Neuronal stem cell (in vitro differentiated cells): ENCODE data around the gene MYO3B.

ENCODE experiments used
- DNase-seq: peaks from one replicate; pipeline ENCODE4 v3.0.0-alpha.2; 2013; ENCODE audit warnings: low spot score
- H2AFZ ChIP-seq: one replicate; pipeline ENCODE4 v1.6.1; 2013; ENCODE audit warnings: mild to moderate bottlenecking, low read length, inconsistent platforms
- H2AK5ac ChIP-seq: 2 replicates; pipeline ENCODE4 v1.6.1; 2013; ENCODE audit warnings: low read depth, mild to moderate bottlenecking, inconsistent platforms, low read length, moderate library complexity, mixed read lengths
- H2BK120ac ChIP-seq: 2 replicates; pipeline ENCODE4 v1.6.1; 2013; ENCODE audit warnings: low read depth, mild to moderate bottlenecking, inconsistent platforms, low read length, moderate library complexity, mixed read lengths
- H2BK12ac ChIP-seq: one replicate; pipeline ENCODE4 v1.6.1; 2013; ENCODE audit warnings: low read length, inconsistent platforms
- H2BK15ac ChIP-seq: 2 replicates; pipeline ENCODE4 v1.6.1; 2013; ENCODE audit warnings: mild to moderate bottlenecking, low read length, inconsistent platforms, mixed read lengths
- H2BK5ac ChIP-seq: one replicate; pipeline ENCODE4 v1.6.1; 2013; ENCODE audit warnings: inconsistent platforms, mild to moderate bottlenecking, low read length, moderate library complexity
- H3K14ac ChIP-seq: one replicate; pipeline ENCODE4 v1.6.1; 2013; ENCODE audit warnings: low read length, inconsistent platforms
- H3K18ac ChIP-seq: 2 replicates; pipeline ENCODE4 v1.6.1; 2013; ENCODE audit warnings: low read length, inconsistent platforms
- H3K23ac ChIP-seq: 2 replicates; pipeline ENCODE4 v1.6.1; 2013; ENCODE audit warnings: low read depth, mild to moderate bottlenecking, mixed read lengths, low read length, inconsistent platforms; ENCODE audit not compliant: poor library complexity
- H3K27ac ChIP-seq: replicated peaks from 3 replicates; pipeline ENCODE4 v1.5.1; 2013; ENCODE audit warnings: low read length, inconsistent platforms
- H3K27me3 ChIP-seq, 3 experiments: 2 replicates each; pipeline ENCODE4 v1.6.1; 2013; ENCODE audit warnings: low read length in 3 of 3, mild to moderate bottlenecking in 2 of 3, inconsistent platforms in 1 of 3, low read depth in 1 of 3, mixed read lengths in 1 of 3, moderate library complexity in 1 of 3; ENCODE audit not compliant: control insufficient read depth in 3 of 3, insufficient read depth in 3 of 3
- H3K36me3 ChIP-seq, 2 donors: replicated peaks in 1 of 2; 2 replicates each; pipeline ENCODE4 v1.6.1; 2013; ENCODE audit warnings: low read length in 2 of 2; ENCODE audit not compliant: control insufficient read depth in 2 of 2, insufficient read depth in 2 of 2
- H3K4ac ChIP-seq: 2 replicates; pipeline ENCODE4 v1.6.1; 2013; ENCODE audit warnings: inconsistent platforms, mild to moderate bottlenecking, low read length, moderate library complexity
- H3K4me1 ChIP-seq, 2 donors: 1 replicate in 1 of 2; 2 replicates in 1 of 2; pipeline ENCODE4 v1.6.1; 2013; ENCODE audit warnings: low read length in 2 of 2, low read depth in 1 of 2; ENCODE audit not compliant: control insufficient read depth in 2 of 2, insufficient read depth in 1 of 2
- H3K4me2 ChIP-seq: one replicate; pipeline ENCODE4 v1.6.1; 2013; ENCODE audit warnings: mild to moderate bottlenecking, low read length, inconsistent platforms; ENCODE audit not compliant: insufficient read depth, poor library complexity, severe bottlenecking
- H3K4me3 ChIP-seq, 2 donors: 2 replicates each; pipeline ENCODE4 v1.5.1; 2013; ENCODE audit warnings: low read length in 2 of 2, mild to moderate bottlenecking in 2 of 2, inconsistent platforms in 1 of 2, moderate library complexity in 1 of 2
- H3K79me1 ChIP-seq: one replicate; pipeline ENCODE4 v1.6.1; 2013; ENCODE audit warnings: low read depth, mild to moderate bottlenecking, inconsistent platforms, low read length, moderate library complexity
- H3K9ac ChIP-seq: one replicate; pipeline ENCODE4 v1.6.1; 2013; ENCODE audit warnings: mild to moderate bottlenecking, low read depth, low read length, inconsistent platforms; ENCODE audit not compliant: poor library complexity
- H3K9me3 ChIP-seq, 2 donors: replicated peaks in 1 of 2; 2 replicates each; pipeline versions ENCODE3 to v1.6.1; 2013; ENCODE audit warnings: low read length in 2 of 2, mild to moderate bottlenecking in 2 of 2, inconsistent platforms in 1 of 2, low read depth in 1 of 2, mixed read lengths in 1 of 2, moderate library complexity in 1 of 2; ENCODE audit not compliant: control insufficient read depth in 2 of 2, insufficient read depth in 1 of 2
- H4K8ac ChIP-seq: one replicate; pipeline ENCODE4 v1.6.1; 2013; ENCODE audit warnings: low read depth, mild to moderate bottlenecking, inconsistent platforms, low read length, moderate library complexity
- H4K91ac ChIP-seq: one replicate; pipeline ENCODE4 v1.6.1; 2013; ENCODE audit warnings: low read length, low read depth, mild to moderate bottlenecking, inconsistent platforms; ENCODE audit not compliant: poor library complexity
- WGBS, 2 donors: extraction: QIAGEN DNeasy Blood & Tissue Kit; methylation state at CpG; one replicate each; pipeline ENCODE4 v1.1.7; 2013; ENCODE audit warnings: missing lambda C conversion rate in 2 of 2, mixed read lengths in 1 of 2; ENCODE audit not compliant: insufficient read length in 2 of 2, insufficient replicate concordance in 1 of 2; ENCODE audit errors: extremely low coverage in 2 of 2; 5-methylcytosine and 5-hydroxymethylcytosine counted together

Gene MYO3B

DNA sequence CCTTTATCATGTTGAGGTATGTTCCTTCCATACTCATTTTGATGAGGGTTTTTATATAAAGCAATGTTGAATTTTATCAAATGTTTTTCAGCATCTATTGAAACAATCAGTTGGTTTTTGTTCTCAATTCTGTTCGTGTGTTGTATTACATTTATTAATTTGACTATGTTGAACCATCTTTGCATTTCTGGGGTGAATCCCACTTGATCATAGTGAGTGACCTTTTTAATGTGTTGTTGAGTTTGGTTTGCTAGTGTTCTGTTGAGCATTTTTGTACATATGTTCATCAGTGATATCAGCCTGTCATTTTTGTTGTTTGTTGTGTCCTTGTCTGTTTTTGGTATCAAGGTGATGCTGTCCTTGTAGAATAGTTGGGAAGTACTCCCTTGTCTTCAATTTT, 110.9 kb downstream of the MYO3B start:
- no CpG with 5 or more reads among the region's 1 CpG for WGBS, 2 donors
- H3K9me3 ChIP-seq, result no peaks in the 10 kb centered on the region
- H3K79me1 ChIP-seq, result no peaks in the 10 kb centered on the region
- peaks cover 0 to 4% (median 0%) of the 10 kb centered on the region in 3 experiments for H3K27me3 ChIP-seq
- no peak for DNase-seq
- H3K27ac ChIP-seq, result no peak overlapping the region
- H4K8ac ChIP-seq, result no peak overlapping the region
- no peak overlapping the region for H2AK5ac ChIP-seq
- no peak overlapping the region for H3K18ac ChIP-seq
- H2BK15ac ChIP-seq, result no peak overlapping the region
- H3K4me1 ChIP-seq, result no peaks in the 10 kb centered on the region
- H2AFZ ChIP-seq, result no peak overlapping the region
- H3K4me3 ChIP-seq, result no peak overlapping the region
- no peak overlapping the region for H2BK5ac ChIP-seq
- H3K36me3 ChIP-seq, result no peaks in the 10 kb centered on the region
- no peak overlapping the region for H3K23ac ChIP-seq
- no peak overlapping the region for H2BK12ac ChIP-seq
- no peak overlapping the region for H3K4me2 ChIP-seq
- no peak overlapping the region for H3K14ac ChIP-seq
- H3K9ac ChIP-seq, result no peak overlapping the region
- no peak overlapping the region for H4K91ac ChIP-seq
- no peak overlapping the region for H2BK120ac ChIP-seq
- no peak overlapping the region for H3K4ac ChIP-seq

- H3K18ac ChIP-seq, result no peak overlapping the region
- no peak overlapping the region for H2BK15ac ChIP-seq
- no peak overlapping the region for H2BK5ac ChIP-seq
- H3K4ac ChIP-seq, result no peak overlapping the region
- no peak overlapping the region for H3K14ac ChIP-seq
- H3K9me3 ChIP-seq, result no peaks in the 10 kb centered on the region
- DNase-seq, result no peak
- no peak overlapping the region for H2BK12ac ChIP-seq
- H3K4me1 ChIP-seq, result no peaks in the 10 kb centered on the region
- H3K4me2 ChIP-seq, result no peak overlapping the region
- H3K36me3 ChIP-seq, result no peaks in the 10 kb centered on the region
- H3K4me3 ChIP-seq, result no peak overlapping the region
- H2BK120ac ChIP-seq, result no peak overlapping the region
- H2AK5ac ChIP-seq, result no peak overlapping the region
- no peak overlapping the region for H4K8ac ChIP-seq
- H2AFZ ChIP-seq, result no peak overlapping the region
- no peaks in the 10 kb centered on the region for H3K79me1 ChIP-seq
- no CpG with 5 or more reads among the region's 1 CpG for WGBS, 2 donors
- H3K23ac ChIP-seq, result no peak overlapping the region
- no peak overlapping the region for H3K9ac ChIP-seq
- H3K27me3 ChIP-seq, result peaks cover 0 to 4% (median 0%) of the 10 kb centered on the region in 3 experiments
- no peak overlapping the region for H4K91ac ChIP-seq
- no peak overlapping the region for H3K27ac ChIP-seq
Measured at GRCh38 chr2:170291474-170291873, 113.5 kb downstream of the MYO3B start.

DNA sequence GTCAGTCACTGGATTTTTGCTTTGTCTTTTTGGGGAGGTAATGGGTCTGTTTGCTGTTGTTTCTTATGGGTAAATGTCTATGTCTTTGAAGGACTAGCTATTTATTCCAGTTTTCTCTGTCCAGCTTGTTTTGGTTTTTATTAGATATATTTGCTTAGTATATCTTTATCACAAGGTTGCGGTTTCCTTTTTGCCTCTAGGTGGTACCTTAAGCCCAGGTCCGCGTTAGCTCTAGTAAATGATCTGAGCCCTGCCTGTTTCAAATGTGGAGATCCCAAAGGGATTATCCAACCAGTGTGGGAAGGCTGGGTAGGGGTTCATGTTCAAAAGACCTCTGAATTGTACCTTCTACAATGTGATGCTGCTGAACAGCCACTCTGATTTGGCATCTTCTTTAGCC, 114.5 kb downstream of the MYO3B start:
- Histone ChIP-seq H3K79me1 (no peaks in the 10 kb centered on the region), H2AFZ (no peak overlapping the region), H3K4ac (no peak overlapping the region), H3K9me3 (no peaks in the 10 kb centered on the region), H2AK5ac (no peak overlapping the region), H2BK15ac (no peak overlapping the region), H3K18ac (no peak overlapping the region), H4K91ac (no peak overlapping the region), H3K9ac (no peak overlapping the region), H3K4me3 (no peak overlapping the region), H2BK12ac (no peak overlapping the region), H2BK5ac (no peak overlapping the region), H3K27me3 (peaks cover 0 to 4% (median 0%) of the 10 kb centered on the region in 3 experiments), H4K8ac (no peak overlapping the region), H2BK120ac (no peak overlapping the region), H3K14ac (no peak overlapping the region), H3K27ac (no peak overlapping the region), H3K4me2 (no peak overlapping the region), H3K4me1 (no peaks in the 10 kb centered on the region), H3K23ac (no peak overlapping the region), H3K36me3 (no peaks in the 10 kb centered on the region)
- WGBS, 2 donors, result no CpG with 5 or more reads among the region's 3 CpGs
- no peak for DNase-seq

DNA sequence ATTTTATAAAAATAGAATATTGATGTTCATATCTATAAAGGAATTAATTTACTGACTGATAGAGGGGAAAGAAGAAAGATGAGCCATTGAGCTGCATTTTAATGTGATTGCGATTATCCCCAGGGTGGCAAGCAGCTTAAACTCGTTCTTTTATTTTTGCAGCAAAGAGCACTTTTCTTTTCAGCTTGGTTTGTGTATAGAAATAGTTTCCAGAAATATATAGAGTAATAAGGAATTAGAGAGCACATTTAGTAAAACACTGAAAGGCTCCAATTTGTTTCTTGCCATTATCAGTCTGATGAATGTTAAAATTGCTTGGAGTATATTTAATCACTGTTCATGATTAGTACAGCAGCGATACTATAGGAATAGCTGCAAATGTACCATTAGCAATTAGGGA, 119.5 kb downstream of the MYO3B start:
- Histone ChIP-seq H3K4me1 (no peaks in the 10 kb centered on the region), H2BK5ac (no peak overlapping the region), H3K9me3 (no peaks in the 10 kb centered on the region), H3K4me2 (no peak overlapping the region), H2BK120ac (no peak overlapping the region), H2BK15ac (no peak overlapping the region), H3K9ac (no peak overlapping the region), H3K27me3 (peaks cover 0 to 3% (median 0%) of the 10 kb centered on the region in 3 experiments), H4K91ac (no peak overlapping the region), H3K4me3 (no peak overlapping the region), H2AFZ (no peak overlapping the region), H3K27ac (no peak overlapping the region), H3K79me1 (no peaks in the 10 kb centered on the region), H3K23ac (no peak overlapping the region), H3K18ac (no peak overlapping the region), H2BK12ac (no peak overlapping the region), H4K8ac (no peak overlapping the region), H3K36me3 (no peaks in the 10 kb centered on the region), H3K4ac (no peak overlapping the region), H2AK5ac (no peak overlapping the region), H3K14ac (no peak overlapping the region)
- no CpG with 5 or more reads among the region's 3 CpGs for WGBS, 2 donors
- no peak for DNase-seq
